HUES48 (cell line): ENCODE data around the gene GALE.
"Not testable (repeated sequence)": the region's sequence is repeated elsewhere in the genome, so short reads cannot be mapped to it uniquely, and the experiment has no call there.

Experiments
- H3K27ac ChIP-seq: one replicate; pipeline ENCODE4 v1.7.0; 2013; ENCODE audit warnings: low read depth, low read length, inconsistent platforms
- H3K27me3 ChIP-seq: 2 replicates; pipeline ENCODE4 v1.6.1; 2013; ENCODE audit warnings: mild to moderate bottlenecking, low read length; ENCODE audit not compliant: control insufficient read depth, insufficient read depth
- H3K36me3 ChIP-seq: 2 replicates; pipeline ENCODE4 v1.6.1; 2013; ENCODE audit warnings: low read length; ENCODE audit not compliant: control insufficient read depth, insufficient read depth
- H3K4me1 ChIP-seq: 2 replicates; pipeline ENCODE4 v1.6.1; 2013; ENCODE audit warnings: mild to moderate bottlenecking, low read length; ENCODE audit not compliant: control insufficient read depth, insufficient read depth
- H3K4me3 ChIP-seq: 2 replicates; pipeline ENCODE4 v1.5.1; 2013; ENCODE audit warnings: mild to moderate bottlenecking, low read depth, low read length
- H3K9ac ChIP-seq: 2 replicates; pipeline ENCODE4 v1.6.1; 2013; ENCODE audit warnings: mild to moderate bottlenecking, low read depth, low read length, moderate library complexity
- H3K9me3 ChIP-seq: 2 replicates; pipeline ENCODE4 v1.6.1; 2013; ENCODE audit warnings: low read length; ENCODE audit not compliant: control insufficient read depth, insufficient read depth

Gene GALE

GRCh38 chr1:23798662-23799142 is 1.9 kb downstream of the GALE start:
- Histone ChIP-seq H3K27me3 (peaks cover 5% of the 10 kb centered on the region; the same call in 1 of the 2 replicates), H3K36me3 (peaks cover 38% of the 10 kb centered on the region), H3K4me3 (no peak overlapping the region), H3K9me3 (no peaks in the 10 kb centered on the region), H3K27ac (peak overlapping the region; percentile 89), H3K4me1 (peaks cover 8% of the 10 kb centered on the region), H3K9ac (no peak overlapping the region)

GRCh38 chr1:23797478-23798448 is 2.8 kb downstream of the GALE start:
- Histone ChIP-seq H3K36me3 (peaks cover 47% of the 10 kb centered on the region), H3K27ac (no peak overlapping the region), H3K27me3 (peaks cover 5% of the 10 kb centered on the region; the same call in 1 of the 2 replicates), H3K9ac (no peak overlapping the region), H3K9me3 (no peaks in the 10 kb centered on the region), H3K4me3 (no peak overlapping the region), H3K4me1 (peaks cover 8% of the 10 kb centered on the region)

DNA sequence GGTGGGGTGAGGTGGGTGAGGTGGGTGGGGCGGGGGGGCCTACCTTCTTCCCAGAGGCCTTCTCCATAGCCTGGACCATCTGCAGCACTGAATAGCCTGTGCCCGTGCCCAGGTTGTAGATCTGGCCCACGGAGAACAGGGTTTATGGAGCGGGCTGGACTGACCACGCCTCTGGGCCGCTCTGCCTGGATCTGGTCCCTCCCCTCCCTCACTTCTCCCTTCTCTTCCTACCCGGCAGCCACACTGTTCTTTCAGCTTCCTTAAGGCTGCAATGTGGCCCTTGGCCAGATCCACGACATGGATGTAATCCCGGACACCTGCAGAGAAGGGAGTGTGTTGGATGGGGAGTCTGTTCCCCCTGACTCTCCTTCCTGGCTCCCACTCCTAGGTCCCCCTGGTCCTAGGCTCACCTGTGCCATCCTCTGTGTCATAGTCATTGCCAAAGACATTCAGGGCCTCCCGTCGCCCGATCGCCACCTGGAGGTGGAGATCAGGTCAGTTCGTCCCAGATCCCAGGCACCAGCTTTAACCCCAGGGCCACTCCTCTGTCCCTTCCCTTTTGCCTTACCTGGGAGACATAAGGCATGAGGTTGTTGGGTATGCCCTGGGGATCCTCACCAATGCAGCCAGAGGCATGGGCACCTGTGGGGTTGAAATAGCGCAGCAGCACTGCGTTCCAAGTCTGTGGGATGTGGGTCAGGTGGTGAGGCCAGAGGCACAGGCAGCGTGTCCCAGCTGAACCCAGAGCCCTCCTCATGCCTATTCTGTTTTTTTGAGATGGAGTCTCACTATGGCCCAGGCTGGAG is 3.9 kb downstream of the GALE start:
- H3K9ac ChIP-seq, result no peak overlapping the region
- no peak overlapping the region for H3K4me3 ChIP-seq
- H3K36me3 ChIP-seq, result peaks cover 48% of the 10 kb centered on the region
- H3K9me3 ChIP-seq, result no peaks in the 10 kb centered on the region
- H3K4me1 ChIP-seq, result peaks cover 11% of the 10 kb centered on the region
- H3K27ac ChIP-seq, result no peak overlapping the region
- H3K27me3 ChIP-seq, result no peaks in the 10 kb centered on the region

GRCh38 chr1:23795676-23796465 is 4.7 kb downstream of the GALE start:
- Histone ChIP-seq H3K27ac (no peak overlapping the region), H3K36me3 (peaks cover 48% of the 10 kb centered on the region)

GRCh38 chr1:23794732-23795182 is 5.8 kb downstream of the GALE start:
- H3K27ac ChIP-seq, H3K4me3 ChIP-seq, H3K9ac ChIP-seq, H3K27me3 ChIP-seq, H3K9me3 ChIP-seq: not testable (repeated sequence)
- Histone ChIP-seq H3K4me1 (peaks cover 18% of the 10 kb centered on the region), H3K36me3 (peaks cover 48% of the 10 kb centered on the region)

More at GRCh38 chr1:23795676-23796465, 4.7 kb downstream of the GALE start:
- H3K9ac ChIP-seq, result no peak overlapping the region
- H3K9me3 ChIP-seq, result no peaks in the 10 kb centered on the region
- no peak overlapping the region for H3K4me3 ChIP-seq
- no peaks in the 10 kb centered on the region for H3K27me3 ChIP-seq
- H3K4me1 ChIP-seq, result peaks cover 11% of the 10 kb centered on the region

GRCh38 chr1:23793861-23794731 is 6.5 kb downstream of the GALE start:
- no peak overlapping the region for H3K27ac ChIP-seq

GRCh38 chr1:23793018-23793781 is 7.4 kb downstream of the GALE start:
- Histone ChIP-seq H3K9ac (no peak overlapping the region), H3K27me3 (no peaks in the 10 kb centered on the region), H3K27ac (no peak overlapping the region), H3K36me3 (peaks cover 45% of the 10 kb centered on the region), H3K9me3 (no peaks in the 10 kb centered on the region), H3K4me1 (peaks cover 10% of the 10 kb centered on the region), H3K4me3 (no peak overlapping the region)

More at GRCh38 chr1:23793861-23794731, 6.5 kb downstream of the GALE start:
- Histone ChIP-seq H3K4me3 (no peak overlapping the region), H3K27me3 (no peaks in the 10 kb centered on the region), H3K36me3 (peaks cover 48% of the 10 kb centered on the region), H3K9ac (no peak overlapping the region), H3K9me3 (no peaks in the 10 kb centered on the region), H3K4me1 (peaks cover 12% of the 10 kb centered on the region)

DNA sequence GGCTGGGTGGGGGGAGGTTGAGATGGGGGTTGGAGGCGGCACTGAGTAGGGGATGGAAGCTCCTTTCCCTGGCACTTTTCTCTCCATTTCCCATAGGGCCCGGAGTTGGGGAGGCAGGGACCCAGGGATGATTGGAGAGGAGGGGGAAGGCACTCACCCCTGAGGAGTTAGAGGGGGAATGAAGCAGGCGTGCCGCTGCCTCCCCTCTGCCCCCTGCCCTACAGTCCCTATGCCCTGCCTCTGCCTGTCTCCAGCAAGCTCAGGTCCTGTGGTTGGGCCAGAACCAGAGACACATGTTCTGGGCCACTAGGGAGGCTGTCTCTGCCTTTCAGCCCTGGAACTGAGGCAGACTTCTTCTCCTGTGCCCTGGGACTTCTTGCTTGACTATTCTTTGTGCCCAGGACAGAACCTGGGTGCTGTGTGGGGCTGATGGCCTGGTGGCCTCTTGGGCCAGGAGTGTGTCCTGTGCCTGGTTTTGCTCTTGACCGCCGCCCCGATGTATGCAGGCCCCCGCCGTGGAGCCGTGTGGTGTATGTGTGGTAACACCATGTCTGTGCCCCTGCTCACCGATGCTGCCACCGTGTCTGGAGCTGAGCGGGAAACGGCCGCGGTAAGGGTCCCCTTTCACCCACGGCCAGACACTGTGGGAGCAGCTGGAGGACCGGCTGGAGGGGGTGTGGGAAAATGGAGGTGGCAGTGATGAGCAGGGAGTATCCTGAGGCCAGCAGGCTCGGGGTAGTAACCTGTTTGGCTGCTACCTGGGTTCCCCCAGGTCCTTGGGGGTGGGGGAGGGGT is 8.2 kb downstream of the GALE start:
- Histone ChIP-seq H3K36me3 (peaks cover 45% of the 10 kb centered on the region), H3K27me3 (no peaks in the 10 kb centered on the region), H3K9me3 (no peaks in the 10 kb centered on the region), H3K27ac (peak overlapping the region; percentile 79), H3K4me1 (peaks cover 10% of the 10 kb centered on the region), H3K9ac (no peak overlapping the region), H3K4me3 (peak overlapping the region; percentile 85)
